CD4-positive, alpha-beta T cell treated with Interferon alpha-2 for 1 hour (primary cell): Measurements from ENCODE around the gene QRICH2.
"Not testable (repeated sequence)": the region's sequence is repeated elsewhere in the genome, so short reads cannot be mapped to it uniquely, and the experiment has no call there.

Experiments used
- DNase-seq, 2 donors: peaks; one replicate each; pipeline ENCODE4 v3.0.0-alpha.2; 2020 to 2022

Gene QRICH2

DNA sequence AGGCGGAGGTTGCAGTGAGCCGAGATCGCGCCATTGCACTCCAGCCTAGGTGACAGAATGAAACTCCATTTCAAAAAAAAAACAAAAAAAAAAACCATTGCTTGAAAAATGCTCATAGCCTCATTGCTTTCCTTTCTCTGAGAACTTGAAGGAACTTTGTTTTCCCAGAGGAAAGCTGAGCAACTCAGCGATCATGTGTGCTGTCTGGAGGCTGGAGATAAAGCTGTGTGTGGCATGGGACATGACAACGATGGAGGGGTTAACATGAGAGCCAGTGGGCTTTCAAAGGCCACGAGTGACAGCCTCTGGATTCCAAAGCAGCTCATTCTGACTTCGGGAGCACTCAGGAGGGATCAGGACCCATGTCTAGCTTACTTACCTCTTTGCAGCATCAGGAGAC, 21.6 kb upstream of the QRICH2 start:
- DNase-seq = no peak

DNA sequence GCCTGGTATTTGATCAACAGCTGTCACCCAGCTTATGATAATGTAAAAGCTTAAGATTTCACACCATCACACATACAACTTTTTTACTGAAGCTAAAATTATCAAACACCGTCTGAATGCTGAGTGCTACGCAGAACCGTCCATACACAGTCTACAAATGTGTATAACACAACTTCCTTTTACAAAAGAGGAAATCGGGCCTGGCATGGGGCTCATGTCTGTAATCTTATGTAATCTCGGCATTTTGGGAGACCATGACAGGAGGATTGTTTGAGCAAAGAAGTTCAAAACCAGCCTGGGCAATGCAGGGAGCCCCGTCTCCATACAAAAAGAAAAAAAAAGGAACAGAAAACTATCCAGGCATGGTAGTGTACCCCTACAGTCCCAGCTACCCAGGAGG, 19.6 kb upstream of the QRICH2 start:
- peak; percentile 5 to 22 for DNase-seq

DNA sequence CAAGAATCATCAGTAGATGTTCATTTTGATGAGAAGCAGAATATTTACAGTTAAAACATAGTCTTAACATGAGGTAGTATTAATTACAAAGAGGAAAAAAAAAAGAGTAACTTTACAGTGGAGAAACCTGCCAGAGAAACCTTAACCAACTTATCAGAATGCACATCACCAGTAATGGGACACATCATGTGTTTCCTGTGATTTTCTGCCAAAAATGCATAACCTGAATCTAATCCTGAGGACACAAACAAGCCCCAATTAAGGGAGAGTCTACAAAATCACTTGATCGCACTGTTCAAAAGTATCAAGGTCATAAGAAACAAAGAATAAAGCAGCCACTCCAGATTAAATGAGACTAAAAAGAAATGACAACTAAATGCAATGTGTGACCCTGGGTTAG, 18.2 kb upstream of the QRICH2 start:
- no peak for DNase-seq

DNA sequence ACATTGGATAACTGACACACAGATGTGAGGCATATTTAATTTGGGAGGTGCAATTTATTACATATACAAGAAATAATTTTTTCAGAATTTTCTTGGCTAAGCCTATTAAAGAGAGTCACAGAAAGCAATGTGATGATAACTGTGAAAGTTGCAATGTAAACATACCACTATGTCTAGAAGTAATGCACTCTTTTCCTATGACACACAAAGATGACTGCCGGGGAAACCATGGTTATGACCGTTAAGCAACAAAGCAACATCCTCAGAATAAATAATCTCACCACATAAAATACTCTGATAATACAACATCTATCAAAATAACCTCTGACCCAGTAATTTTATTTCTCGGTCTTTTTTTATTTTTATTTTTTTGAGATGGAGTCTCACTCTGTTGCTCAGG, 10.5 kb upstream of the QRICH2 start:
- no peak for DNase-seq

DNA sequence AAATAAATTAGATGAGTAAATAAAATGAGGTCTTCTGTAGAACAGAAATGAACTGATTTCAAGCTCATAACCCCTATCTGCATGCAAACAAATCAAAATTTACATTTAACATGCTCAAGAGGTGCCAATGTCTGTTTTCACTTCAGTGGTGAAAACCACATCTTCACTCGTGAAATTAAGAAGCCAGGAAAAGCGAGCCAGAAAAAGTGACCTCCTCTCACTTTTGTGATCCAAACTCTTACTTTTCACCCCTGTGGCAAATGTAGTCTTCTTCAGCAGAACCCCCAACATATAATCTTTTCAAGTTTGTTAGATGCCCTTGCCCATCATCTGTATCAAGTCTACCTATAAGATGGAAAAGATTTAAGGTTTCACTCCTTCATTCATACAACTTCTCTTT, 9.5 kb upstream of the QRICH2 start:
- DNase-seq = no peak

DNA sequence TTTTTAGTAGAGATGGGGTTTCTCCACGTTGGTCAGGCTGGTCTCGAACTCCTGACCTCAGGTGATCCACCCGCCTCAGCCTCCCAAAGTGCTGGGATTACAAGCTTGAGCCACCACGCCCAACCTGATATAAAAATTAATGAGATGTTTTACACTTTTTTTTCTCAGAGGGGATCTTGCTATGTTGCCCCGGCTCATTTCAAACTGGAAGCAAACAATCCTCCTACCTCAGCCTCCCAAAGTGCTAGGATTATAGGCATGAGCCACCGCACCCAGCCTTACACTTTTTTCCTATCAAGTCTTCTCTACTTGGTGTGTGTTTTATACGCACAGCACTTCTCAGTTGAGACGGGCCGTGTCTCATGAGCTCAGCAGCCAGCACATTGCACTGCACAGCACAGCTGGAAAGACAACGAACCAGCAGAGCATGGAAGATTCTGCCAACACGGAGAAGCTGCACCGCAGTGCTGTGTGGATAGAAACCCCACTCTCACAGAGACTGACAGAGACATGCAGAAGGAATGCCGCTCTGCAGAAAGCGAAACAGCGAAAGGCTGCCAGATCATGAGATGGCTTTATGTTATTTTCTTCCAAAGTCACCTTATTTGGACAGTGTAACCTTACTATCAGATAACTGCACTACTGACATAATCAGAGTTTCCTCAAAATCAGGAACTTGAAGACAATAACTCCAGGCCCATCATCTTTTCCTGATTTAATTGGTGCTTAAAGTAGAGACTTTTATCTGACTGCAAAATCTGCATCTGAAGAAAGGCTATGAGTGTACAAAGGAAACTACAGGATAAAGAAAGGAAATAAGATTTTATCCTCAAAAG, 6.5 kb upstream of the QRICH2 start:
- no peak for DNase-seq

DNA sequence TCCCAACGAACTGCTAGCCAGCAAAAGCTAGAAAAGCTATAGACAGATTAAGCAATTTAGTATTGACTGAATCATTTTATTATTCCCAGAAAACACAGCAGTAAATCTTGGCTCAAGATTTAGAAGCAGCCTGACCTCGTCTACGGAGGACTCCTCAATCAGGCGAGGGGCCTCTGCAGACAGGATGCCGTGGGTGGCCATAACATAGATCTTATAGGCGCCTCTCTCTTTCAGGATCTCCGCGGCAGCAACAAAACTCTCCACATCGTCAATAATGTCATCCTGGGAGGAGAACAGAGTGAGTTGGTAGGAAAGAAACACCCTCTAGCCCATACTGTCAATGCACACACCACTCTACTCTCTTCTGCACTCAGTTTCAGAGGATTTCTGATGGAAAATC, 4.7 kb upstream of the QRICH2 start:
- DNase-seq = no peak

DNA sequence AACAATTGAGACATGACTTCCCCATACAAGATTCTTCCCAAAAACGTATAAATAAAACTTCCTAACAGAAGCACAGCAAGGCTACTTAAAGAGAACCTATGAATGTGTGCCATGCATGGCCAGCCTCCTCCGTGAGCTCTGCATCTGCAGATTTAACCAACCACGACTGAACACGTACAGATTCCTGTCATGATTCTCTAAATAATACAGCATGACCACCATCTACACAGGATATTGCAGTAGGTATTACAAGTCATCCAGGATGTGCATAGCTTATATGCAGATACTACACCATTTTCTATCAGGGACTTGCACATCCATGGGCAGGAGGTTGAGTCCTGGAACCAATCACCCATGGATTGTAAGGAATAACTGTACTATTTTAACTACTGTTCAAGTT, 1.4 kb upstream of the QRICH2 start:
- no peak for DNase-seq

DNA sequence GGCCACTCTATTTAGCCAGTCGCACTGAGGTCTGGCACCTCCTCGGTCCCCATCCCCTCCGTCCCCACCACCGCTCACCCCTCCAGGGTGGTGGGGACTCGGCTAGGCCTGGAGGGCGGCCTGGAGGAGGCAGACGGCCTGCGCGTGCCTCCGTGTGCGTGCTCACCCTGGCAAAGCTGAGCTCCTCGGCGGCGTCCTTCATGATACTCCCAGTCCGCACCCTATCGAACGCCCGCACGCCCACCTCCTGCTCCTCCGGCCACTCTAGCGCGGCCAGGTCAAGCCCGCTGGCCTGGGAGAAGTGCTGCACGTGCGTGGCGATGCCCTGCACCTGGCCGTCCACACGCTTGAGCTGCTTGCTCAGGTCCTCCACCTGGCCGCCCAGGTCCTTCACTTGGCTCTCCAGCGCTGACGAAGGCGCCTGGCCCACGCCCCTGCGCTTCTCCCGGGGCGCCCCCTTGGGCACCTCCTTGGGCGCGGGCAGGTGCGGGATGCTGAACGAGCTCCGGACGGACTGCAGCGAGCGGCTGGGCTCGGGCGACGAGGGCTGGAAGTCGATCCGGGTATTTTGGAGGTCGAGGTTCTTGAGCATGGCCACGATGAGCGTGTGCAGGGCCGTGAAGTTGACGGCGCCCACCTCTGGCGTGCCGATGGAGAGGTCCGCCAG, 644 bp downstream of the QRICH2 start:
- DNase-seq = no peak

DNA sequence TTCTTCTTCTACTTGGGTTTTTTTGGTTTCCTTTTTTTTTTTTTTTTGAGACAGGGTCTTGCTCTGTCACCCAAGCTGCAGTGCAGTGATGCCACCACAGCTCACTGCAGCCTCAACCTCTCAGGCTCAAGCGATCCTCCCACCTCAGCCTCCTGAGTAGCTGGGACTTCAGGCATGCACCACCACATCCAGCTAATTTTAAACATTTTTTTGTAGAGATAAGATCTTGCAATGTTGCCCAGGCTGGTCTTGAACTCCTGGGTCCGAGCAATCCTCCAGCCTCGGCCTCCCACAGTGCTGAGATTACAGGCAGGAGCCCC, 3.0 kb downstream of the QRICH2 start:
- DNase-seq = not testable (repeated sequence)

DNA sequence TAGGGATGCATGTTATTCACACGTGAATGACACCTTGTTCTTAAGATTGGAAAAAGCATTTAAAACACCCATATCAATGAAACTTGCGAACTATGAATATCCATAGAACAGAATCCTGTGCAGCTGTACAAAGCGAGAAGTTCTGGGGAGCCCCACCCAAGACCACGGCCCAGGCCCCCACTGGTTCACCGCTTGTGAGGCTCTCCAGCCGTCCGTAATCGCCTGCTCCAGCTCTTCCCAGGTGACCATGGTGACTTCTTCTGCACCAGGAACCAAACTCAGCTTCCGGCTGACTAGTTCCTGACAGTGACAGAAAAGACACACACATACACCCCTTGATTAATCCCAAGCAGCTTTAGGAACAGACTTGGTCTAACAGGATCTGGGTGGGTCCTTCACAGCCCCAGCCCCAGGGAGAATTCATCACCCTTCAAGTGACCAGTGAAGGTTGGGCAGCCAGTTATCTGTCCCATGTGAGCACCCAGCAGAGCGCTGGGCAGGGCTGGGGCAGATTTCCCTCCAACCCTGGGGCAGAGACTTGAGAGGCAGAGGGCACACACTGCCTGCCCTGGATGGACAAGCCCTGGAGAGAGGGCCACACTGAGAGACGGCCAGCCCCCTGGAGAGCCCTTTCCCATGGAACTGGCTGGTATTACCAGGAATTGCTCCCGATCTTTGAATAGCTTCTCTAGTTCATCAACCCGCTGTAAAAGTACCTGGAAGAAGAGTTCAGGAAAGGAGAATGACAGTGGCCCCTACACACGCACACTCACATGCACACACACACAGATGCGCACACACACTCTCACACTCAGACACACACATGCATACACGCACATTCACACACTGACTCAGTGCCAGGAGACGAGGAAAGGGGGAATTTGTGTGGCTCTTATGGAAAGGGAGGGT, 3.6 kb downstream of the QRICH2 start:
- no peak for DNase-seq

DNA sequence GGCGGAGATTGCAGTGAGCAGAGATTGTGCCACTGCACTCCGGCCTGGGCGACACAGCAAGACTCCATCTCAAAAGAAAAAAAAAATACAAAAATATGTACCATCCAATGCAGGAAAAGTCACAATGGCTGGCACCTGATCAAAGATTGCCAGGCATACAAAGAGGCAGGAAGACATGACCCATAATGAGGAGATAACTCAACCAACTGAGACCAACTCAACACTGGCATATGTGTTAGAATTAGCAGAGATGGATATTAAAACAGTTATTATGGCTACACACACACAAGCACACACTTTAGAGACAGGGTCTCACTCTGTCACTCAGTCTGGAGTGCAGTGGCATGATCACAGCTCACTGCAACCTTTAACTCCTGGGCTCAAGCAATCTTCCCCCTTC, 10.6 kb downstream of the QRICH2 start:
- DNase-seq = no peak

DNA sequence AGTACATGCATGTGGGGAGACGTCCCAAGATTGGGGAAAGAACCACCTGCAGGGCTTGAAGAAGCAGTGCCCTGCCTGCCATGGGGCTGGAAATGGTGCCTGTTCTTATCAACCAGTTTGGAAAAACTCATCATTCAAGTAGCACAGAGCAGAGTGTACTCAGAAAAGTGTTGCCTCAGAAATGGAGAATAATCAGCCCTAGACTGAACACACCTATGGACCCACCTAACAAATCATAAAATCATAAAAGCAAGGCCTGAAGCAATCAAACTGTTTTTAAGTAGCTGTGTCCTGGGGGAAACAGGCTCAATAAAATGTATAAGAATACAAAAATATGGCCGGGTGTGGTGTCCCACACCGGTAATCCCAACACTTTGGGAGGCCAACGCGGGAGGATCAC, 11.2 kb downstream of the QRICH2 start:
- DNase-seq = no peak

DNA sequence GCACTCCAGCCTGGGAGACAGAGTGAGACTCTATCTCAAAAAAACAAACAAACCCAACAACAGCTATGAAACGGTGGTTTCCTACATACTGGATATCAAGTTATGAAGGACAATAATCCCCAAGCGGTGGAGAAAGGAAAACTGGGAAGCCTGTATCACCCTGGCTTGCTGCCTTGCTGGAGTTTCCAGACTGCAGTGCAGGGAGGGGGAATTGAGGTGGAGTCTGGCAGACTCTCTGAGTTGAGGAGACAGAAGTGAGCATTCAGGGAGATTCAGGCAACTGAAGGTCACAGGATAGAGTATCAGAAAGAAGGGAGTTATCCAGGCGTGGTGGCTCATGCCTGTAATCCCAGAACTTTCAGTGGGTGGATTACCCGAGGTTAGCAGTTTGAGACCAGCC, 11.9 kb downstream of the QRICH2 start:
- no peak for DNase-seq

DNA sequence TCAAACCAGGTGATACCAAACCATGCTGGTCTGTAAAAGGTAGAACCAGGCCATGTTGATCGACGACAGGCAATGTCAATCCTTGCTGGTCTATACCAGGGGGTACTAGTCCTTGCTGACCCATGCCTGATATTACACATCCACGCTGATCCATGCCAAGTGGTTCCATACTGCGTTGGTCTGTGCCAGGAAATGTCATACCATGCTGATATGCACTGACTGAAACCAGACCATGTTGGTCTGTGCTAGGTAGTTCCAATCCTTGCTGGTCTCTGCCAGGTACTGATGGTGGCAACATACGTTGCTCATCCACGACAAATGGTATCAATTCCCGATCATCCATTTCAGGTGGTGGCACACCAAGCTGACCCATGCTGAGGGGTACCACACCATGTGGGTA, 15.0 kb downstream of the QRICH2 start:
- DNase-seq = no peak

DNA sequence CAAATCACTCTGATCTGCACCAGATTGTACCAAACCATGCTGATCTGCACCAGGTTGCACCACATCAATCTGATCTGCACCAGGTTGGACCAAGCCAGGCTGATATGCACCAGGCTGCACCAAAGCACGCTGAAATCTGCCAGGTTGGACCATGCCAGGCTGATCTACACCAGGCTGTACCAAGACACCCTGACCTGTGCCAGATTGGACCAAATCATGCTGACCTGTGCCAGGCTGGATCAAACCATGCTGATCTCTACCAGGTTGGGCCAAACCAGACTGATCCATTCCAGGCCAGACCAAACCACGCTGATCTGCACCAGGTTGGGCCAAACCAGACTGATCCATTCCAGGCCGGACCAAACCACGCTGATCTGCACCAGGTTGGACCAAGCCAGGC, 15.5 kb downstream of the QRICH2 start:
- DNase-seq = no peak

DNA sequence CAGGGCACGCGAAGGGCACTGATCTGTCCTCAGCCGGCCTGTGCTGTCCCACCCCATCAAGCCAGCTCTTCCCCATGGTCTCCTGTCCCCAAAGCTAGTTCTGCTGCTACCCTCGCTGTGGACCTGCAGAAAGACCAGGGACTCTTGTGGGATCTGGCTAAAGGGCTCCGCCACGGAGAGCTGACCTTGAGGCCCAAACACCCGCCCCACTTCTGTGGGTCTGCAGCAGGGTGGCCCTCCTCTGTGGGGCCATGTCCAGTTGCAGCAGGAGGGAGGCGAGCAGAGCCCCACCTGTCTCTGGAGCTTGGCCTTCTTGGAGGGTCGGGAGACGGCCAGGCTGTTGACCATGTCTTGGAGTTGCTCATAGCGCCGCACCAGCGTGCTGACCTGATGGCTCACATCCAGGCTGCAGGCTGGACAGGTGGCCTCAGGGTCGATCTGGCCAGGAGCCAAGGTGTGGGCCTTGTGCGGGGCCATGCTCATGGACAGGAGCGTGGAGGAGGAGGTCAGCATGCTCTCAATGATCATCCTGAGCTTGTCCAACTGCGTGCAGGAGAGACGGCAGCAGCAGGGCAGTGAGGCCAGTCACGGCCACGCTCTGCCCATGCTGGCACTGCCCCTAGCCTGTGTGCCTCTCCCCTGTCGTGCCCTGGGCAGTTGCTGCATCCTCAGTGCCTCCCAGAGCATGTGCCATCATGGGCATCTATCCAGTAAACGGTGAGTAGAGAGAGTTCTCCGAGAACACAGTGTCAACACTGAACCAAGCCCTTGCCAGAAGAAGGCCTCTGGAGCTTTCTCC, 26.3 kb downstream of the QRICH2 start:
- no peak for DNase-seq

DNA sequence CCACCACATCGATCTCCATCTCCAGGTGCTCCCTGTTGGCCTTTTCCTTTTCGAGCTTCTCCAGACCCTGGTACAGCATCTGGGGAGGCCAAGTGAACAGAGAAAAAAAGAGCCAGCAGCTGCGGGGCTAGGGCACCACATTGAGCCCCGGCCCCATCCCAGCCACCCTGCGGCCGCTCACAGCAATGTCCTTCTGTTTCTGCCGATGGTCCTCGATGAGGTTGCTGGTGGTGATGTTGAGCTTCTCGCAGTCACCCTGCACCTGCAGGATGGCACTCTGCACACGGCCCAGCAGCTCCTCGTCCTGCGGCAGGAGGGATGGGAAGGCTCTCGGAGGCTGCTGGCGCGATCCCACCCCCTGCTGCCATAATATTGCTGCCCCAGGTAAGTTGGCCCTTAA, 27.4 kb downstream of the QRICH2 start:
- no peak for DNase-seq

DNA sequence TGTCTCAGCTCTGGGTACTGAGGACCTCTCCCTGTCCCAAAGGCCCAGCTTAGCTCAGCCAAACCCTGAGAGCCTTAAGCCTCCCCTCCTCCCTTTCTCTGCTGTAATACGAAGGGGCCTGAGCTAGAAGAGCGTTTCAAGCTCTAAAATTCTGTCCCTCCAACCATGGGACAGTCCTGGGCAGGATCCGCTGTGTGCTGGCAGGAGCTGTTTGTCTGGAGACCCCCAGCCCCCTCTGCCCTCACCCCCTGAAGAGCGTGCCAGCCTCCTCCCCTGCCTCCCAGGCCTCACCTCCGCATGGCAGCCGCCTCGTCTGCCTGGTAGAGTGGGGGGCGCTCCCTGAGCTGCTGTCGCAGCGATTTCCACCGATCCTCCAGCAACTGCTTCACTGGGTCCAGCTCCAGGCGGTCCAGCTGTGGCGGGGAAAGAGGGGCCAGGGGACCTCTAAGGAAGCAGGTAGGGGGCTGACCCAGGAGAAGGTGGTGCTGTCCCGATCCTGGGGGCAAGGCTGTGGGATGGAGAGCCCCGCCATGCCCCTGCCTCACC, 28.3 kb downstream of the QRICH2 start:
- no peak for DNase-seq

DNA sequence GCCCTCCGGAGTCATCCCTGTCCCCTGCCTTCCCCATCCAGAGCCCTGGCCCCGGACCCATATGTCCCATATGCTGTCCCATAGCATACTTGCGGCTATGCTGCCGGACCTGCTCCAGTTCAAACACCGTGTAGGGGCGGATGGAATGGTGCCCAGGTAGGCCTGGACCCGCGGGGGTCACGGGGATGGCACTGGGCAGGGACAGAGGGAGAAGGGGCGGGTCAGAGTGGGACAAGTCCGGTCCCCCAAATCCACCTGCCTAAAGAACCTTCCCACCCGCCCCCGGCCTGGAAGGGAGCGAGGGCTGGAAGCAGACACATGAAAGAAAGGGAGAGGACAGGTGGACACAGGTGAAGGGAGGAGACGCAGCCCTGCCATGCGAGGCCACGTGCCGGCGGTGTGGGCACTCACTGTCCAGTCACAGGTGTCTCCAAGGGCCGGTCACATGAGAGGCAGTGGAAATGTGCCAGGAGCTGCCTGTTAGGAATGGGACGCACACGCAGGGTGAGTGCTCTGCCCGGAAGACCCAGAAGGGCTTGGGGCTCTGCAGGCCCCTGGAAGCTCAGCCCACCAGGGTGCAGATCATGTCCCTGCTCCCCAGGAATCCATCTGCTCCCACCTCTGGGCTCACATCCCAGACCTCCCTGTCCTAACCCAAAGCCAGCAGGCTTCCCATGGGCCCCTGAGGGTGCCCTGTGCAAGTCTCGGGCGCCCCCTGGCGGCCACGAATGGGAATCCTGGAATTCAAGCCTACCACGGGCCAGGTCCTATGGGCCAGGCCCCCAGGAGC, 28.9 kb downstream of the QRICH2 start:
- peak; percentile 82 to 87 for DNase-seq

DNA sequence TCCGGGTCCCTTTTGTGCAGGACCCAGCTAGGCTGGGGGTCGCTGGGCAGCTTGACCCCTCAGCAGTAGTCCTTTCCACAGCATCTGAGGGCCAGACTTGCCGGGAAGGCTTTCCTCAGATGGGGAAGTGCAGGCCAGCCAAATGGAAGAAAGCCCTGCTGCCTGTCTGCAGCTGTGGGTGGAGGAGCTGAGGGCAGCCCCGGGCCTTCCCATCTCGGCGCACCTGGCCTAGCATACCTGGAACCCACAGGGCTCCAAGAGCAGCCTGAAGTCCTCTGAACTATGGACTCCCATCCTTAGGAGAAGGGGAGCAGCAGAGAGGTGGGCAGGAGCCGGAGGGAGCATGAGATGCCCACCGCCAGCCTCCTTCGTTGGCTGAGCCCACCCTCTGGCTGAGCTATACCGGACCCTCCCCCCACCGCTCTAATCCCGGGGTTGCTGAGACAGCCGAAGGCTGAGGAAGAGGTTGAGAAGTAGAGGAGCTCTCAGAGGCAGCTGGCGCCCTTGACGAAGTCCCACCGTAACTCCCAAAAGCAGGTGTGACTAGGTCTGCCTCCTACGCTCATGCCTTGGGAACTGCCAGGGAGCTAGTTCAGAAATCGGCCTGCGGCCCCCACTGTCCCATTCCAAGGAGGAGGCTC, 29.7 kb downstream of the QRICH2 start:
- DNase-seq = no peak
